Measurements from ENCODE around the gene ARL6IP5. TPM values are rescaled to one million over a fixed set of nuclear protein-coding genes. Genes with fewer than 3 reads are reported as not detected.

Gene ARL6IP5
- total RNA-seq, 1 experiment from 2014 or later = 23.9 TPM

DNA sequence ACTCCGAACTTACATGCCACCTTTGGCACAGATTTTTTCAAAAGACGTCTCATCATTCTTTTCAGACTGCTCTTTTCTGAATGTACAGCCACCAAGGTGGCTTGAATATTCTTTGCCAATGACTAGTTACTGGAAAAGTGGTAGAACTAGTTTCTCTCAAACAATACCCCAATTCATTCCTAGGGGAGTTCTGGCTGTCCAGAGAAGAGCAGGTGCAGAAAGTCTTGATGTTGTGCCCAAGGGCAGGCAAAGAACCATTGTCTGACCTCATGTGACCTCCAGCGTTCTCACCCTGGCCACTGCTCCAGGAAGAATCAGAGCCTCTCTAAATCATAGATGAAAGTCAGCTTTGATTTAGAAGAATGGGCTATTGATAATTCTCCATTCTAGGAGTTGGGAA, 32.2 kb downstream of the ARL6IP5 start:
- ChIA-PET POLR2A (ENCODE audit: low non-redundant PET) (no interaction called here), CTCF (no interaction called here)
- Histone ChIP-seq H3K36me3 (ENCODE audit: insufficient read depth, low read length, poor library complexity, severe bottlenecking) (no peaks in the 10 kb centered on the region), H3K27ac (ENCODE audit: low read depth, low read length, poor library complexity, severe bottlenecking) (no peak overlapping the region), H3K27me3 (replicated peaks; ENCODE audit: insufficient read depth, low read depth, low read length, poor library complexity) (no peaks in the 10 kb centered on the region), H3K4me3 (ENCODE audit: low read depth, low read length, poor library complexity, severe bottlenecking) (no peak overlapping the region), H3K4me1 (ENCODE audit: insufficient read depth, low read length, poor library complexity, severe bottlenecking) (no peaks in the 10 kb centered on the region), H3K9me3 (ENCODE audit: low read depth, low read length, poor library complexity, severe bottlenecking) (no peaks in the 10 kb centered on the region)
- no peak for DNase-seq (ENCODE audit: low spot score)
- intact Hi-C loops (cut with micrococcal nuclease; ENCODE audit: unreplicated experiment) = no loop called here
- no TSS peak for BruUV-seq (replicated peaks)
- no peak for TF ChIP-seq EZH2 (IDR thresholded peaks at IDR 0.05; ENCODE audit: borderline replicate concordance, low read depth, low read length, poor library complexity, severe bottlenecking)

DNA sequence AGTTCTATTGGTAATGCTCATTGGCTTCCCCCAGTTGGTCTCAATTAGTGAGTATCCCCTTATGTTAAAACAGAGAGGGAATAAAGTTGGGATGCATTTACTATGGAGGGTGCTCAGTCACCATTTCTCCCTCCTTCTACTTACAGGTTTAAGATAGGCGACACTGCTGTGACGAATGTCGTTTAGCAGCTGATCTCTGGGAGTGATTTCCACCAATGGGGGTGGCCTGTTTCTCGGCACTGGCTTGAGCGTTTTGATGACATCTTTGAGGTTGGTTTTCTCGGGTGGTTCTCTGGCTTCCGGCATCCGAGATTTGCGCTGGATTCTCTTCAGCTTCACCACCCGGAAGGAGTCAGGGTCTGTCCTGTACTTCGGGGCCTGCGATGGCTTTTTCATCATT, 33.8 kb downstream of the ARL6IP5 start:
- CTCF ChIA-PET = no interaction called here
- no TSS peak for BruUV-seq (replicated peaks)
- no peaks in the 10 kb centered on the region for H3K27me3 ChIP-seq (replicated peaks; ENCODE audit: insufficient read depth, low read depth, low read length, poor library complexity)

DNA sequence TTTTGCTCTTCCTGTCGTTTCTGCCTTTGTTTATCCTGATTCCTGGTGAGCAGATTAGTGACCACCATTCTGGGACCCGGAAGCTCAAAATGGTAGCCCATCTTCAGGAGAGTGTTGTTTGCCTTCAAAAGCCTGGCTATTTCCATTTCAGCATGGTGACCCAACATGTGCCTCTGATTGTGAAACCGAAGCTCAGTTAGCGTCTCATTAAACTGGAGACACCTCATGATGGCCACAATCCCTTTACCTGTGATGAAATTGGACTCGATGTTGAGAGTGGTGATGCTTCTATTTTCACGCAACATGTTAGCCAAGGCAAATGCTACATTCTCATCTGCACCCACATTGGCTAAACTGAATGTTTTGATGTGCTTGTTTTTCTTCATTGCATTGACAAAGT, 34.4 kb downstream of the ARL6IP5 start:
- Histone ChIP-seq H3K9me3 (ENCODE audit: low read depth, low read length, poor library complexity, severe bottlenecking) (no peaks in the 10 kb centered on the region), H3K4me3 (ENCODE audit: low read depth, low read length, poor library complexity, severe bottlenecking) (no peak overlapping the region), H3K36me3 (ENCODE audit: insufficient read depth, low read length, poor library complexity, severe bottlenecking) (no peaks in the 10 kb centered on the region), H3K27me3 (replicated peaks; ENCODE audit: insufficient read depth, low read depth, low read length, poor library complexity) (no peaks in the 10 kb centered on the region), H3K27ac (ENCODE audit: low read depth, low read length, poor library complexity, severe bottlenecking) (no peak overlapping the region), H3K4me1 (ENCODE audit: insufficient read depth, low read length, poor library complexity, severe bottlenecking) (no peaks in the 10 kb centered on the region)
- POLR2A ChIA-PET (ENCODE audit: low non-redundant PET) = no interaction called here
- no peak for DNase-seq (ENCODE audit: low spot score)
- TF ChIP-seq, protein P1, sequence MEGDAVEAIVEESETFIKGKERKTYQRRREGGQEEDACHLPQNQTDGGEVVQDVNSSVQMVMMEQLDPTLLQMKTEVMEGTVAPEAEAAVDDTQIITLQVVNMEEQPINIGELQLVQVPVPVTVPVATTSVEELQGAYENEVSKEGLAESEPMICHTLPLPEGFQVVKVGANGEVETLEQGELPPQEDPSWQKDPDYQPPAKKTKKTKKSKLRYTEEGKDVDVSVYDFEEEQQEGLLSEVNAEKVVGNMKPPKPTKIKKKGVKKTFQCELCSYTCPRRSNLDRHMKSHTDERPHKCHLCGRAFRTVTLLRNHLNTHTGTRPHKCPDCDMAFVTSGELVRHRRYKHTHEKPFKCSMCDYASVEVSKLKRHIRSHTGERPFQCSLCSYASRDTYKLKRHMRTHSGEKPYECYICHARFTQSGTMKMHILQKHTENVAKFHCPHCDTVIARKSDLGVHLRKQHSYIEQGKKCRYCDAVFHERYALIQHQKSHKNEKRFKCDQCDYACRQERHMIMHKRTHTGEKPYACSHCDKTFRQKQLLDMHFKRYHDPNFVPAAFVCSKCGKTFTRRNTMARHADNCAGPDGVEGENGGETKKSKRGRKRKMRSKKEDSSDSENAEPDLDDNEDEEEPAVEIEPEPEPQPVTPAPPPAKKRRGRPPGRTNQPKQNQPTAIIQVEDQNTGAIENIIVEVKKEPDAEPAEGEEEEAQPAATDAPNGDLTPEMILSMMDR (conservative IDR thresholded peaks at IDR 0.05; ENCODE audit: low read depth, low read length) = no peak
- no peak for TF ChIP-seq EZH2 (IDR thresholded peaks at IDR 0.05; ENCODE audit: borderline replicate concordance, low read depth, low read length, poor library complexity, severe bottlenecking)
- BruUV-seq (replicated peaks) = no TSS peak
- intact Hi-C loops (cut with micrococcal nuclease; ENCODE audit: unreplicated experiment) = no loop called here
- CTCF ChIA-PET = no interaction called here

More for the DNA sequence above, 33.8 kb downstream of the ARL6IP5 start:
- no peaks in the 10 kb centered on the region for H3K4me1 ChIP-seq (ENCODE audit: insufficient read depth, low read length, poor library complexity, severe bottlenecking)
- H3K9me3 ChIP-seq (ENCODE audit: low read depth, low read length, poor library complexity, severe bottlenecking) = no peaks in the 10 kb centered on the region
- H3K36me3 ChIP-seq (ENCODE audit: insufficient read depth, low read length, poor library complexity, severe bottlenecking) = no peaks in the 10 kb centered on the region
- H3K27ac ChIP-seq (ENCODE audit: low read depth, low read length, poor library complexity, severe bottlenecking) = no peak overlapping the region
- DNase-seq (ENCODE audit: low spot score) = no peak
- POLR2A ChIA-PET (ENCODE audit: low non-redundant PET) = no interaction called here
- intact Hi-C loops (cut with micrococcal nuclease; ENCODE audit: unreplicated experiment) = no loop called here
- TF ChIP-seq, protein P1 (conservative IDR thresholded peaks at IDR 0.05; ENCODE audit: low read depth, low read length) = no peak
- TF ChIP-seq EZH2 (IDR thresholded peaks at IDR 0.05; ENCODE audit: borderline replicate concordance, low read depth, low read length, poor library complexity, severe bottlenecking) = no peak
- no peak overlapping the region for H3K4me3 ChIP-seq (ENCODE audit: low read depth, low read length, poor library complexity, severe bottlenecking)

DNA sequence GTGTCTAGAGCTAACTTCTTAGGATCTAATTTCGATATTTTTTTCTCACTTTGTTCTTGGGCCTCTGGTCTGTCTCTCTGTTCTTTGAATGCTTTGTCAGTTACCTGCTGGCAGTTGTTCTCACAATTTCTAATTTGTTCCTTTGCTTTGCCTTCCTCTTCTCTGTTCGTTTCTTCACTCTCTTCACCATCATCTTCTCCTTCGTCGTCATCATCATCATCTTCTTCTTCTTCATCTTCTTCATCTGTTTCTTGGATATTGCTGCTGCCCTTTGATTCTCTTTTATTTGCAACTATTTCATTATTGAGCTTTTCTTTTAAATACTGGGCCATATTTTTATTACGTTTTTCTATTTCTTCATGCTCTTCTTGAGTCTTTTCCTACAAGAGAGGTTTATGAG, 34.9 kb downstream of the ARL6IP5 start:
- intact Hi-C loops (cut with micrococcal nuclease; ENCODE audit: unreplicated experiment) = loop anchor here (2.0 kb wide), 1 partner anchor 187 kb away; no protein-coding TSS in a partner anchor
- no TSS peak for BruUV-seq (replicated peaks)

More for the DNA sequence above, 34.9 kb downstream of the ARL6IP5 start:
- H3K4me3 ChIP-seq (ENCODE audit: low read depth, low read length, poor library complexity, severe bottlenecking) = no peak overlapping the region
- DNase-seq (ENCODE audit: low spot score) = no peak
- H3K27me3 ChIP-seq (replicated peaks; ENCODE audit: insufficient read depth, low read depth, low read length, poor library complexity) = no peaks in the 10 kb centered on the region
- ChIA-PET POLR2A (ENCODE audit: low non-redundant PET) (no interaction called here), CTCF (no interaction called here)
- no peak overlapping the region for H3K27ac ChIP-seq (ENCODE audit: low read depth, low read length, poor library complexity, severe bottlenecking)
- H3K4me1 ChIP-seq (ENCODE audit: insufficient read depth, low read length, poor library complexity, severe bottlenecking) = no peaks in the 10 kb centered on the region
- H3K36me3 ChIP-seq (ENCODE audit: insufficient read depth, low read length, poor library complexity, severe bottlenecking) = no peaks in the 10 kb centered on the region
- TF ChIP-seq, protein P1 (conservative IDR thresholded peaks at IDR 0.05; ENCODE audit: low read depth, low read length) = no peak
- no peak for TF ChIP-seq EZH2 (IDR thresholded peaks at IDR 0.05; ENCODE audit: borderline replicate concordance, low read depth, low read length, poor library complexity, severe bottlenecking)
- no peaks in the 10 kb centered on the region for H3K9me3 ChIP-seq (ENCODE audit: low read depth, low read length, poor library complexity, severe bottlenecking)

Measured in A673 (cell line).